GDM1 (cell line): ENCODE measurements around the gene FBLN2.

Experiments
- DNase-seq: peaks from one replicate; lab custom pipeline; 2025; lab: John Stamatoyannopoulos, UW

FBLN2 gene

DNA sequence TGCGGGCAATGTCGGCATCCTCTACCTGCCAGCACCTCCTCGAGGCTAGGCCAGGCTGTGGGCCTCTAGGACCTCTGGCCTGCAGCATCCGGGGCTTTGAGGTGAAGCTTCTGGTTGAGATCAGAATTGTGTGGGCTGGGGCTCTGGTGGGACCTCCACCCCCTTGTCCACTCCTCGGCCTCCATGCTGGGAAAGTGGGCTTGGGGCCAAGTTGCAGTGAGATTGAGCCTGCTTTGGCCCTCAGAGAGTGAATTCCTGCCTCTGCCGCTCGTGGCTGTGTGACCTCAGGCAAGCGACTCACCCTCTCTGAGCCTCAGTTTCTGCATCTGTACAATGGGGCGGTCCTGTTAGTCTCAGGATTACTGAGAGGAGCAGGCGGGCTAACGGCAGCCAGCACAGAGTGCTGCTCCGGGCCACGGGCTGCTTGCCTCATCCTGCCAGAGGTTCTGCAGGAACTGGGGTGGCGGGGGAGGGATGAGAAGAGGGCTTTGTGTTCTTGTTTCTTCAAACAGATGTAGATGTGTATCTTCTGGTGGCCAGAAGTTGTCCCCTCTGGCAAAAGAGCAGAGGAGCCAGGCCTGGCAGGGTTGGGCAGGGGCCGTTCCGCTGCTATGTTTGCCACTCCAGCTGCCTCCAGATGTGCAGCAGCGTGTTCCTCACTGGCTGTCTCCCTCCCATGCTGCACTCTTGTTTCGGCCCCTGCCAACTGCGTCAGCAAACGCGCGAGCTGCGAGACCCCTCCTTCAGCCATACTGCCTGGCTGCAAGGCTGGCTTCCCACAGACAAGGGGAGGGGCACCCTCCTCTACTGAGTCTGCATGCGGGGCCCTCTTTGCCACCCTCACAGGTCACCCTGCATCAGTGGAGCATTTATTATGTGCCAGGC is 33.7 kb downstream of the FBLN2 start:
- DNase-seq, result no peak

DNA sequence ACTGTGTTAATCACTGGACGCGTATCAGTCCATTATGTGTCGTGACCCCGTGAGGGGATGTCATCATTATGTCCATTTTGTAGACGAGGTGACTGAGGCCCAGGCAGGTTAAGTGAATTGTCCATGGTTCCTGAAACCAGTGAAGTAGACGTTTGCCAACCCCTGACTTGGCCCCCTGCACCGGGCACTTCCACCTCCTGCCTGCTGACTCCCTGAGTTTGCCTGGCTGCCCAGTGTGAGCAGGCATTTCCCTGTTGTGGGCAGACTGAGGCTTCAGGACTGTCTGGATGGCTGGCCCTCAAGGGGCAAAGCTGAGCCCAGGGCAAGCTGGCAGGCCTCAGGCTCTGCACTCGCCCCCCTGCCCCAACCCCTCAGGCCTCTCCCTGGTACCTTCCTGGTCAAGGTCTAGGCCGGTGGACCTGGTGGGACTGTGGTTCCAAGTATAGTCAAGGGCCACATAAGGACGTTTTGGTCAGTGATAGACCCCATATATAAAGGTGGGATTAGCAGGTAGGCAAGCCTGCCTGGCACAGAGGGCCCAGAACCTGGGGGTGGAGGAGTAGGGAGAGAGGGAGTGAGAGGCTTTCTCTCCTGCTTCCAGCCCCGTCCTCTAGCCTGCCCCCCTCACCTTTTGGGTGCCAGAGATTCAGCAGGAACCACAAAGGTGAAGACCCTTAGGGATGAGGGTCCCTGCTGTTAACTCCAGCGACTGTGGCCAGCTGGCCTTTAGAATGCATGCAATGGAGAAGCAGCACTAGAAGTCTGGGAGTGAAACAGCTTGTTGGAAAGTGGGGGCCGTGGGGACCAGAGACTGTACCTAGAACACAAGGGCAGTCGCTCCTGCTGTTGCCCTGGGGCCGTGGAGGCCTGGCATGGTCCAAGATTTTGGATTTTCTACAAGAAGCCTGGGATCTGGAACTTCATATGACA is 34.6 kb downstream of the FBLN2 start:
- DNase-seq, result no peak

DNA sequence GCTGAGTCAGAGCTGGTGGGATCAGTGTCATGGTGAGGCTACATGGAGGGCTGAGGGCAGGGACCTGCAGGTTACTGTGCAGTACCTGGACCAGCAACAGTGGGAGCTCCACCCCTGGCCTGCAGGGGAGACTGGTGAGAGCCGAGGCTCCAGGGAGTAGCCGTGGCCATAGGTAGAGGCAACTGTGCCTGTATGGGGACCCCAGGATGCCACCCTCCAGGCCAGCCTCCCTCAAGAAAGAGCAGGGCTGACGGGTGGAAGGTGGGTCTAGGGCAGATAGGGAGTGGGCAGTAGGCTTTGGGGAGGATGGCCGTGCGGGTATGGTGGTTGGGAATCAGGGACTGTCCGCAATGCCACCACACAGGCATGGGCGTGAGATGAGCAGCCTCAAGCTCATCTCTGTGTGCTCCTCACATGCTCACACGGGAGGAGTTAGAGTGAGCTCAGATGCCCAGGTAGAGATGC is 35.5 kb downstream of the FBLN2 start:
- no peak for DNase-seq

DNA sequence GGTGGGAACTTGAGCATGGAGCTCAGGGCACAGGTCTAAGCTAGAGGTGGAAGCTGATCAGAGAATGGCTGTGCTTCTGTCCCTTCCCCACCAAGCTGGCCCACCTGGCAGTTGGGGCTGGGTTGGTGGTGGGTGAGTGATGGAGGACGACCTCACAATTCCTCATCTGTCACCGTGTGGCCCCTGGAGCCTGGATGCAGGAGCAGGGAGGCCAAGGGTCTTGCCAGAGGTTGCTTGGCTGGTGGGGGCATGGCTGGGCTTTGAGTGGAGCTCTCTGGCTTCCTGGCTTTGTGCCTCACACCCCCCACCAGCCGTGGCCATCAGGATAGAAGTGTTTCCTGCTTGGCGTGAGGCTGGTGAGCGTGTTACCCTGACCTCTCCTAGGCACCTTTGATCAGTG is 36.0 kb downstream of the FBLN2 start:
- no peak for DNase-seq

DNA sequence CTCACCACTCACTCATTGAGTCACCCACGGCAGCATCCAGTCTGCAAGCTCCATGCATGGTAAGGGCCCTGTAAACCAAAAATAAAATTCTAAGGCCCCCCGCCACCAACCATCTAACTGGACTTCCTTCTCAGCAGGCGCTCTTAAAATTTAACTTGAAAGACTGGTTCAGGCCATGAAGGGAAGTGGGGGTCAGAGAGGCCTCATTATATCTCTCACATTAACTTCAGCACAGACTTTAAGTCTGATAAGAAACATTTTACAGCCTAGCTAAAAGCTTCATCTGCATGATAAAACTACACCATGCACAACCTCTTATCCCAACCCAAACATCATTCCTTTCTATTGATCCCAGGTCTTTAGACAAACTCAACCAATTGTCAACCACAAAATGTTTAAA is 38.5 kb downstream of the FBLN2 start:
- no peak for DNase-seq

DNA sequence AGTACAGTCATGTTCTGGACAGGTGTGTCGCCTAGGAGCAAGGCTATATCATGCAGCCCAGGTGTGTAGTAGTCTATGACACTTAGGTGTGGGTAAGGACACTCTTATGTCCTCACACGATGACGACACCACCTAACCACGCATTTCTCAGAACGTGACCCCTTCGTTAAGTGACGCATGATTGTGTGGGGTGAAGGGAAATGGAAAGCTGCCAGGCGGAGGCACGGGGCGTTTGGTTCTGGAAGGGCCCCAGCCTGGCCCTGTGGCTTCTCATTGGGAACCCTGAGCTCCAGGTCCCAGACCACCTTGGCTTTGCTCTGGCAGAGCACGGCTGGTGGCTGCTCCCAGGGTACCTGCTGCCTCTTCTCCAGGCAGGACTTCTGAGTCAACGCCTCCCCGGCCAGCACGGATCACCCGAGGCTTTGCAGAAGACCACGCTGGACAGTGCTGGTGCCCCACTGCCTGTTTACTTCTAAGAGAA is 39.3 kb downstream of the FBLN2 start:
- DNase-seq, result no peak

DNA sequence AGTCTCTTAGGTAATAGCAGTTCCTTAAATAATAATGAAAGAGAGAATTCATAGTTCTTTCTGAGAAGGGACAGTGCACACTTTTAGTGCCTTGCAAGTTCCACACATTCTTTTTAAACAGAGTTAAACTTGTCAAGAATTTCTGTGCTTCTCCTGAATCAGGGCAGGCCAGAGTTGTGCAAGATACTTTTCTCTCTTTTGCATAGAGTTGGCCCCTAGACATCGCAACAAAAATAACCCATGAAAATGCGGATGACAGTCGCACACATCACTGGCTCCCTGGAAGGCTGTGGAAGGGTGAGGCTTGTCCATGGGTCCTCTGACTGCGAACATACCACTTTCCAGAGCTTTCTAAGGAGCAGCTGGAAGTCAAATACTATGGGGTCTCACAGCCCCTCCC is 40.1 kb downstream of the FBLN2 start:
- no peak for DNase-seq

DNA sequence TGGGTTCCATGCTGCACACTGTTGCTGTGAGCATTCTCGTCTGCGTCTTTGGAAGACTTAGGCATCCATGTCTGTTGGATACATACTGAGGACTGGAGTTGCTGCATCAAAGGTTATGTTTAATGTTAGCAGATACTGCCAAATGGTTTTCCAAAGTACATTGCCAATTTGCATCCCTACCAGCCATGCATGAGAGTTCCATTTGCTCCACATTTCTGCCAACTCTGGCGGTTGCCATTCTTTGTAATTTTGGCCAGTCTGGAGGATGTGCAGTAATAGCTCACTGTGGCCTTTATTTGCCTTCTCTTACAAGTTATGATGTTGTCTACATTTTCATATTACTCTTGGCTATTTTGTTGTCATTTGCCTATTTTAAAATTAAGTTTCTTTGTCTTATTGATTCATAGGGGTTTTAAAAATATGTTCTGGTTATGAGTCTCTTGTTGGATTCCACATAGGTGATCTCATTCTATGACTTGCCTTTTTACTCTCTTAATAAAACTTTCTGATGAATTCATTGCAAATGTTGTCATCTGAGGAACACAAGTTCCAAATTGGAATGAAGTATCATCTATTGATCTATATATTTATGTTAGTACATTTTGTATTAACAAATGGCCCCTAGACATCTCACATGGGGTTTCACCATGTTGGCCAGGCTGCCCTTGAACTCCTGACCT is 42.1 kb downstream of the FBLN2 start:
- DNase-seq, result no peak

DNA sequence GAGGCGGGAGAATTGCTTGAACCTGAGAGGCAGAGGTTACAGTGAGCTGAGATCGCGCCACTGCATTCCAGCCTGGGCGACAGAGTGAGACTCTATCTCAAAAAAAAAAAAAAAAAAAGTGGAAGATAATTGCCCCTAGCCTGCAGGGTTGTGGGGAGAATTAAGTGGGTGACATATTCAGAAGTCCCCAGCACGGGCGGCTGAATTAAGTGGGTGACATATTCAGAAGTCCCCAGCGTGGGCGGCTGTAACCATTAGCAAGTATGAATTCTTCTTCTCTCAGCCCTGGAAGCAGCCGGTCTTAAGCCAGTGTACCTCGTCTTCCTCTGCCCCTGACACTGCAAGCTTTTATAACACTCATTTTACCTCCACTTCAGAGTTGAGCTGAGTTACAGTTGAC is 44.7 kb downstream of the FBLN2 start:
- DNase-seq, result no peak

DNA sequence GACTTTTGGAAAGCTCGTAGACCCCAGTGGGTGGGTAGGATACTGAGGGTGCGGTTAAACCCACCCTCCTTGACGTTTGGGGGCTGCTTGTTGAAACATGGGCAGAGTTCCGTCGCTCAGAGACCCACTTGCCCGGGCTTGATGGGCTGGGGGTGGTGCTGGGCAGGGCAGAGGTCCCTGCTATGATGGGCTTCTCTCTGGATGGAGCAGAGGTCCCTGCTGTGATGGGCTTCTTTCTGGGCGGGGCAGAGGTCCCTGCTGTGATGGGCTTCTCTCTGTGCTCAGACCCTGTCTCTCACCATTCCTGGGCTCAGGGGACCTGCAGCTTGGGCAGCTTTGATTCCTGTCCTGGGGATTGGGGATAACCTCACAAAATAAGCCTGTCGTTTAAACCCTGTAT is 45.2 kb downstream of the FBLN2 start:
- DNase-seq, result no peak

DNA sequence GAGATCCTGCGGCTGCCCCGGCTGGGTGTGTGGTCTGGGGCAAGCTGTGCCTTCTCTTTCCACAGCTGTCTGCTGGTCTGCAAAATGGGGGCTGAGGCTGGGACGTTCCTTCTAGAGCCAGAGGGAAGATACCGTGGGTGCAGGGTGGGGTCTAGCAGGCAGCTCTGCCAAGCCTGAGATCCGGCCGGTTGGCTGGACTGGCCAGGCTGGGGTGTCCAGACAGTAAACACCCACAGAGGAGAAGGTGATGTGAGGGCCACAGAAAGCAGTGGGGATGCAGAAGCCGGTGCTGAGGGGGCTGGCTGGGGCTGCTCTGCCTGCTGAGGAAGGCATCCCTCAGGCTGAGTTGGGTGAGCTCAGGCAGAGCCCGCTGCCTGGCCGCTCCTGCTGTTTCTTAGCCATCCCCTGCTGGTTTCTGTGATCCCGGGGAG is 46.1 kb downstream of the FBLN2 start:
- DNase-seq, result no peak

DNA sequence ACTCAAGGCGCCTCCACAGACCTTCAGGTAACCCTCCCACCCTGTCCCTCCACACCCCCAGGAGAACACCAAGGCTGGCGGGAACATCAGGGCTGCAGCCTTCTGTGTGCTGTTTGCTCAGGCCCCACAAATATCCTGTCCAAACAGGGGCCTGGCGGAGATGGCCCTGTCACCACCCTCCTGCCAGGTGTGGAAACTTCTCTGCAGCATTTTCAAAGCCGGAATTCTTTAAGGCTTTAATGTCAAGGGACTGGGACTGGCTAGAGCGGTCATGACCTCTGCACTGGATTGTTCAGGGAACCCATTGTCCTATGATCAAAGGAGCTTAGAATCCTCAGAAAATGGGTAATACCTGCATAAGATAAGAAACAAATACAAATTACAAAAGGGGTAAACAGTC is 46.6 kb downstream of the FBLN2 start:
- DNase-seq, result no peak

DNA sequence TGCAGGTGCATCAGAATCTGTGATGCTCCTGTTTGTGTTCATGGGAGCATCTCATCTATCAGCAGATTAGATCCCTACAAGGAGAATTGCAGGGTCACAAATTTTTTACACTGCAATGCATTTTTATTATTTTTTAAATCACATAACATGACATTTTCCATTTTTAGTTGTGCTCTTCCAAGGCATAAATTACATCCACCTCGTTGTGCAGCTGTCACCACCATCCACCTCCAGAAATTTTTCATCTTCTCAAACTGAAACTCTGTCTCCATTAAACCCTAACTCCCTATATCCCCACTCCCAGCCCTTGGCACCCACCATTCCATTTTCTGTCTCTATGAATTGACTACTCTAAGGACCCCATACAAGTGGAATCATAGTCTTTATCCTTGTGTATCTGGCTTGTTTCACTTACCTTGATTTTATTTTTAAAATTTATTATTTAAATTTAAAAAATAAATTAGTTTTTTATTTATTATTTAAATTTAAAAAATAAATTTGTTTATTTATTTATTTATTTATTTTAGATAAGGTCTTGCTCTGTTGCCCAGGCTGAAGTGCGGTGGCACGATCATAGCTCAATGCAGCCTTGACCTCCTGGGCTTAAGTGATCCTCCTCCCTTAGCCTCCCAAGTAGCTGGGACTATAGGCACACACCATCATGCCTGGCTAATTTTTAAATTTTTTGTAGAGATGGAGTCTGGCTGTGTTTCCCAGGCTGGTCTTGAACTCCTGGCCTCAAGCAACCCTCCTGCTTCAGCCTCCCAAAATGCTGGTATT is 47.7 kb downstream of the FBLN2 start:
- no peak for DNase-seq

DNA sequence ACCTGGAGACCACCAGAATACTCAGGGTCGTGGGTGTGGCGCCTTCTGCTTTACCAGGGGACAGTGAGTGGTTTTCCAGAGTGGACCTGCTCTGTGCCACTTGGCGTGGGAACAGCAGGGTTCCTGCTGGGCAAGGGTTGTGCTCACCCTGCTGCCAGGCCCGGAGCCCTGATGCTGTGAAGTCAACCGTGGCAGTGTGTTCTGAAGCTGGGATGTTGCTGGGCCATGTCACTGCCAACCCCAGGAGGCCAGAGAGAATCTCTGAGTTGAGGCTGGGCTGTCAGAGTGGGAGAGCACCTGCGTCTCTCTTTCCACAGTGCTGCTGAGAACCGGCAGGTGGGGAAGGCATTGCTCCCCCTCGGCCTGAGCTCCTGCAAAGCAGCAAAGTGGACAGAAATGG is 48.7 kb downstream of the FBLN2 start:
- no peak for DNase-seq

DNA sequence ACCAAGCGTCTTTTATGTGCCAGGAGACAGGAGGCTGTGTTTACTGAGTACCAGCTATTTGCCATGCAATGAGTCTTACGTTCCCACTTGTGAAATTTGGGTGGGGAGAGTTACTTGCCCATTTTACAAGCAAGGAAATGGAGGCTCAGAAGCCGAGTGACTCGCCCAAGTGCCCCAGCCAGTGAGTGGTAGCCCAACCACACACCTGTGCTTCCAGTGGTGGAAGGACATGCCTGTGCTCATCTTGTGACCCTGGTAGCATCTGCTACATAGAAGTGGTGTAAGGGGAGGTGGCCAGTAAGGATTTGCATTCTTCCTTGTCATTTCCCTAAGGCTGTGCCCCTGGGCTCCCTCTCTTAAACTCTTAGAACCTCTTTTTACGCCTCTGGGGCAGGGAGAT is 49.3 kb downstream of the FBLN2 start:
- no peak for DNase-seq

DNA sequence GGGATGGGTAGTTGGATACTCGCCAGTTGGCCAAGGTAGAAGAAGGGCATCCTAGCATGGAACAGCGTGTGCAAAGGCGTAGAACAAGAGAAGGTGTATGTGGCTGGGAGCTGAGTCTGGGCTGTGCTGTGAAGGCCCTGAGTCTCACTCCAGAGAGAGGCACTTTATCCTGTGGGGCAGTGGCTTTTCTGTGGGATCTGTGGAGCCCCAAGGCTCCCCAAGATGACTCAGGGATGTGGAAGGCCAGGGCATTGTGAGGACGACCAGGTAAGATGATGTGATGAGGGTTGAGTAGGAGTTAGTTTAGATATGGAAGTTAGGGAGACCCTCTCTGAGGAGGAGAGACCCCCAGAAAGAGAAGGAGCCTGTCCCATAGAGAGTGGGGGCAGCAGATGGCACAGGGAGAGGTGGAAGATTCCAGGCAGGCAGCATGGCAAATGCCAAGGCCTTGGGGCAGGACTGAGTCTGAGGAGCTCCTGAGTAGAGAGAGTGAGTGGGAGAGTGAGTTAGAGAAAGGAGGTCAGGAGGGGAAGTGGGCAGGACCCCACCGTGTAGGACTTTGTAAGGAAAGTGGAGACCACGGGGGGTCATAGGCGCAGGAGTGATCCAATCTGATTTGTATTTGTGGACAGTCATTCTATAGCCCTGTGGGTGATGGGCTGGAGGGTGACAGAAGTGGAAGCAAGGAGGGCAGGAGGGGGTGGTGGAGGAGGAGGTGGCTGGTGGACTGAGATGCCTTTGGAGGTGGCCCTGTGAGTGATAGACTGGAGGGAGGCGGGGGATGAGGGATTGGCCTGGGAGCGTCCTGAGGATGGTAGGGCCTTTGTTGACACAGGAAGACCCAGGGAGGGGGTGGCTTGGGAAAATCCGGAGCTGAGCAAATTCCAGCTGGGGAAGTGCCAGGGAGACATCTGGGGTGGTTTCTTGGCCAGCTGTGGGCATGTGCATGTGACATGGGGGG is 50.3 kb downstream of the FBLN2 start:
- no peak for DNase-seq

DNA sequence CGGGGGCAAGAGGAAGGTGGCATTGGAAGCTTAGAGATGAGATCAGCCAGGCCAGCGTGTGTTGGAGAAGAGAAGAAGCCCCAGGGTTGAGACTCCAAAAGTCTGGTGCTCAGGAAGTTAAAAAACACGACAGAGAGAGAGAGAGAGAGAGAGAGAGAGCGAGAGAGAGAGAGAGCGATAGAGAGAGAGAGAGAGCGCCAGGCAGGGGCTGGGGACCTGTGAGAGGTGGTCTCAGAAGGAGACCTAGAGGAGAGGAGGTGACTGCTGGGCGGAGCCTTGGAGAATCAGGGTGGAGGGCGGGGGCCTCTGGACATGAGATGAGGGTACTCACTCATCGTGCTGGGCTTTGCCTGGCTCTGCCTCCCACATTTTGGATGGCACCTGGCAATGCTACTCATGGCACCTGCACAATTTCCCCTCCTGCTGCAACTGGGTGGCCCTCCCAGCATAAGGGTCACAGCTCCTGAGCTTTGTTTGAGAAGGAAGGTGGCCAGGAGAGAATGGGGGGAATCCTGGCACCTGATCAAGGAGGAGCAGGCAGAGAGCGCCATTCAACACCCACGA is 51.0 kb downstream of the FBLN2 start:
- no peak for DNase-seq

DNA sequence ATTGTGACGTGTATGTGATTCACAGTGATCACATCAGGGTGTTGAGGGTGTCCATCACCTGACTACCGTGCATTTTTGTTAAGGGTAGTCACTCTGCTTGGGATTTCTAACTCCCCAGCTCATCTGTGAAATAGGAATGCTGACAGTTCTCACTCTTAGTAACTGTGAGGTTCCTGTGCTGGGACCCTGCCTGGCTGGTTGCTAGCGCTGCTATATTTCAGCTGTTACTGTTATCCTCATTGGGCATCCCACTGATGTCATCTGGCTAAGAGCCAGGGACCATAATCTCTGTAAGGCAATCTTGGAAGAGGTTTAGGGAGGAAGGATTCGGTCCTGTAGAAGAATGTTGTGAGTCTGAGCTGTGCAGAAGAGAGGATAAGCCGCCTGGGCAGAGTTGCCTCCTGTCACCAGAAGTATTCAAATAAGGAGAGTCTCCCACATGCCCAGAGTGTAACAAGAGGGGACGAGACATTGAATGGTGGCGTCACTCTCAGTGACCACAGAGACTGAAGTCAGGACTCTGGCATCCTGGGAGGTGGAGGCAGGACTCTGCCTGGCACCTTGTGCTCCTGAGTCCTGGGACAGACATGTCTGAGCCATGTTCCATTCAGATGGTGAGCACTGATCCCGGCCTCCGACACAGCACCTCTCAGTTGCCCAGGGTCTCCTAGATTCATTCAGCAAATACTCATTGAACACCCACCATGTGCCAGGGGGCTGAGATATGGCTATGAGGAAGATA is 52.2 kb downstream of the FBLN2 start:
- DNase-seq, result no peak

DNA sequence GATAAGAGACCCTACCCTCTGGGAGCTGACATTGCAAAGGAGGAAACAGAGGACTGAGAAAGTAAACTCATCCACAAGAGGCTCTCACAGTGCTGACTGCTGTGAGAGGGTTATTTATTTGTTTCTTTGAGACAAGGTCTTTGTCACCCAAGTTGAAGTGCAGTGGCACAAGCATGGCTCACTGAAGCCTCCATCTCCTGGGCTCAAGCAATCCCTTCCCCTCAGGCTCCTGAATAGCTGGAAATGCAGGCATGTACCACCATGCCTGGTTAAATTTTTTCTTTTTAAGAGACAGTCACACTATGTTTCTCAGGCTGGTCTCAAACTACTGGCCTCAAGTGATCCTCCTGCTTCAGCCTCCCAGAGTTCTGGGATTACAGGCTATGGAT is 52.8 kb downstream of the FBLN2 start:
- no peak for DNase-seq
